DND-41 (cell line): ENCODE results near the gene SORBS1.

Experiments used
- CTCF ChIP-seq: IDR thresholded peaks from 2 replicates; pipeline ENCODE4 v1.5.1; 2012; ENCODE audit warnings: borderline replicate concordance, low read length, moderate library complexity, mild to moderate bottlenecking; ENCODE audit not compliant: poor library complexity, severe bottlenecking; ENCODE audit errors: extremely low read depth
- EZH2 ChIP-seq: IDR thresholded peaks from 3 replicates; pipeline ENCODE4 v1.6.1; 2012; ENCODE audit warnings: borderline replicate concordance, low read depth, mild to moderate bottlenecking, moderate library complexity, low read length, inconsistent platforms; ENCODE audit not compliant: severe bottlenecking

GRCh38 chr10:95533590-95533989 lies 27.6 kb downstream of the SORBS1 start:
- TF ChIP-seq CTCF (no peak), EZH2 (no peak)
